Stomach (tissue), 9 donors: ENCODE results near the gene CABP2. TPM values are rescaled to one million over a fixed set of nuclear protein-coding genes. Genes with fewer than 3 reads are reported as not detected.

Experiments
- DNase-seq, 2 donors: peaks; one replicate each; pipeline versions ENCODE4 v3.0.0 to v3.0.0-alpha.2; 2013 to 2019
- H3K27ac ChIP-seq, 5 donors: fragments of 200-600 bp in 4 of 5; sonication (generic) in 4 of 5; one replicate each; pipeline ENCODE4 v1.5.1; 2013 to 2019; ENCODE audit warnings: mild to moderate bottlenecking in 1 of 5, moderate library complexity in 1 of 5
- H3K27me3 ChIP-seq, 3 donors: fragments of 200-600 bp; sonication (generic); one replicate each; pipeline ENCODE4 v1.5.1; 2017 to 2019; ENCODE audit warnings: mixed run types in 1 of 3
- H3K36me3 ChIP-seq, 4 donors: fragments of 200-600 bp; sonication (generic); 1 replicate in 3 of 4; 2 replicates in 1 of 4; pipeline ENCODE4 v1.5.1; 2016 to 2019
- H3K4me1 ChIP-seq, 4 donors: fragments of 200-600 bp; sonication (generic); one replicate each; pipeline ENCODE4 v1.5.1; 2016 to 2019
- H3K4me3 ChIP-seq, 4 donors: fragments of 200-600 bp; sonication (generic) in 3 of 4; one replicate each; pipeline ENCODE4 v1.5.1; 2016 to 2019; ENCODE audit warnings: mild to moderate bottlenecking in 1 of 4
- H3K9me3 ChIP-seq, 4 donors: fragments of 200-600 bp; sonication (generic); one replicate each; pipeline ENCODE4 v1.5.1; 2016 to 2019
- CTCF ChIP-seq, 7 experiments: fragments of 450-650 bp in 4 of 7; fragments of 200-600 bp in 3 of 7; sonication (generic) in 3 of 7; IDR thresholded peaks; one replicate each; pipeline ENCODE4 v1.5.1; 2016 to 2019; ENCODE audit warnings: antibody characterized with exemption in 7 of 7, control low read depth in 2 of 7, mild to moderate bottlenecking in 1 of 7
- EP300 ChIP-seq: sonication (generic); formaldehyde crosslinking; IDR thresholded peaks from one replicate; pipeline ENCODE4 v1.6.1; 2017; ENCODE audit warnings: antibody characterized with exemption
- POLR2A ChIP-seq, 4 donors: fragments of 450-650 bp; IDR thresholded peaks; one replicate each; pipeline ENCODE4 v1.6.1; 2016; ENCODE audit warnings: antibody characterized with exemption in 4 of 4, control low read depth in 2 of 4, mild to moderate bottlenecking in 1 of 4, moderate library complexity in 1 of 4
- POLR2AphosphoS5 ChIP-seq, 3 donors: sonication (generic); formaldehyde crosslinking; IDR thresholded peaks; one replicate each; pipeline ENCODE4 v1.6.1; 2016; ENCODE audit warnings: antibody characterized with exemption in 3 of 3
- WGBS, 5 donors: extraction: QIAGEN DNeasy Blood & Tissue Kit in 3 of 5; methylation state at CpG; one replicate each; pipeline versions ENCODE4 v1.1.5 to v1.1.7; 2013 to 2018; 5-methylcytosine and 5-hydroxymethylcytosine counted together
- intact Hi-C: fragments of 100-400 bp; cut with DNase I; formaldehyde crosslinking; loops from one replicate; pipeline ENCODE4 v1.15.1; 2023; ENCODE audit warnings: low total_unique reads
- polyA plus RNA-seq, 3 donors: library from polyadenylated mRNA; stranded (reverse); fragments of 200-250 nt; gene quantifications; one replicate each; pipeline ENCODE4 v1.2.3, GENCODE V29; 2013
- total RNA-seq, 5 donors: library from RNA; depleted of rRNA; stranded (reverse); fragments of >200 nt; gene quantifications; one replicate each; pipeline versions ENCODE4 v1.1.0 to v1.2.3, GENCODE V29; 2014 to 2016
- donor health status: healthy with polysubstance abuse.
- donor health status: Bipolar disorder and iron deficiency.
- donor health status: healthy.

The CABP2 gene
- total and polyA plus RNA-seq, 8 donors = not detected

- no peak overlapping the region for H3K27ac ChIP-seq
- intact Hi-C loops = loop anchor here (10.0 kb wide), 1 partner anchor 66 kb away; the partner anchor contains the start of gene PTPRCAP
- 92 to 96% (median 93%) methylated on average over 9 of the region's 9 CpGs for WGBS, 5 donors
- H3K36me3 ChIP-seq = peaks cover 4 to 61% (median 45%) of the 10 kb centered on the region in 4 donors
- DNase-seq = no peak
- peaks cover 27 to 32% (median 29%) of the 10 kb centered on the region in 4 donors for H3K4me1 ChIP-seq
- H3K4me3 ChIP-seq = no peak overlapping the region
- no peaks in the 10 kb centered on the region for H3K9me3 ChIP-seq
- peaks cover 0 to 22% (median 0%) of the 10 kb centered on the region in 3 donors for H3K27me3 ChIP-seq
- TF ChIP-seq CTCF (IDR thresholded peaks at IDR 0.05) = no peak
- no peak for TF ChIP-seq POLR2A (IDR thresholded peaks at IDR 0.05)
- no peak for TF ChIP-seq EP300
- no peak for TF ChIP-seq POLR2AphosphoS5 (IDR thresholded peaks at IDR 0.05)
These were observed 22.2 kb downstream of the CABP2 start for GRCh38 chr11:67500831-67501715.

GRCh38 chr11:67500484-67500821 lies 22.8 kb downstream of the CABP2 start:
- peaks cover 0 to 22% (median 0%) of the 10 kb centered on the region in 3 donors for H3K27me3 ChIP-seq
- 70 to 94% (median 86%) methylated on average over 1 of the region's 1 CpG for WGBS, 5 donors
- TF ChIP-seq POLR2A (IDR thresholded peaks at IDR 0.05) = no peak
- TF ChIP-seq EP300 = no peak
- no peak for TF ChIP-seq POLR2AphosphoS5 (IDR thresholded peaks at IDR 0.05)
- no peak for TF ChIP-seq CTCF (IDR thresholded peaks at IDR 0.05)
- H3K36me3 ChIP-seq = peaks cover 8 to 67% (median 51%) of the 10 kb centered on the region in 4 donors
- H3K4me1 ChIP-seq = peaks cover 21 to 25% (median 23%) of the 10 kb centered on the region in 4 donors
- no peaks in the 10 kb centered on the region for H3K9me3 ChIP-seq
- no peak overlapping the region for H3K27ac ChIP-seq
- no peak overlapping the region for H3K4me3 ChIP-seq
- DNase-seq = no peak
- intact Hi-C loops = loop anchor here (10.0 kb wide), 1 partner anchor 66 kb away; the partner anchor contains the start of gene PTPRCAP

DNA sequence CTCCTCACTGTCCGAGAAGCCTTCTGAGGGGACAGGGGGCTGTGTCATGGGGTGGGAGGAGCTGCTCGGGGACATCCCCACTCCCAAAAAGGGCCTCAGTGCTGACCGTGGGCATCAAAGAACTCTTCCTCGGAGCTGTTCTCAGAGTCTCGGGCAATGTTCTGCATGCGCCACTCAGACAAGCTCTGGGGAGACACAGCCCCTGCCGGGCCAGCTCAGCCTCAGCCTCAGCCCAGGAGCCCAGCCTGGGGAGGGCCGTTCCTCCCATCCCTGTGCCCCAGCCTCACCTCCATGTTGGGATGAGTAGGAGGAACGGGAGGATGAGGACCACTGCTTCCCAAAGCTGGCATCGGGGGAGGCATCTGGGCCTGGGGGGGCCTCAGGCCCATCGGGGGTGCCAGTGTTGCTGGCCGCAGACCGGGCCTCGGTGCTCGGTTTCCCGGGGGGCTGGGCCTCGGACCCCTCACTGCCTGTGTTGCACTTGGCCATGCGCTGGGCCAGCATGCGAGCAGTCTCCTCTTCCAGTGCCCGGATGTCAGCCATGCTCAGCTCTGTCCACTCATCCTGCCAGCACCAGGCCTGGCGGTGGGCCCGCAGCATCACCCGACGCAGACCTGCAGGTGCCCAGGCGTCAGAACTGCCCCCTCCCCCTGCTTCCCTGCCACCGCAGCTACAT lies 23.3 kb downstream of the CABP2 start:
- peaks cover 8 to 72% (median 56%) of the 10 kb centered on the region in 4 donors for H3K36me3 ChIP-seq
- intact Hi-C loops = loop anchor here (10.0 kb wide), 2 partner anchors 65 to 105 kb away; partner anchors contain the start of genes PTPRCAP and RAD9A
- peaks cover 16 to 20% (median 18%) of the 10 kb centered on the region in 4 donors for H3K4me1 ChIP-seq
- TF ChIP-seq CTCF (IDR thresholded peaks at IDR 0.05) (no peak), POLR2A (IDR thresholded peaks at IDR 0.05) (no peak), POLR2AphosphoS5 (IDR thresholded peaks at IDR 0.05) (no peak), EP300 (no peak)
- WGBS, 5 donors = 95 to 100% (median 97%) methylated on average over 7 to 26 of the region's 26 CpGs
- no peak overlapping the region for H3K4me3 ChIP-seq
- no peak overlapping the region for H3K27ac ChIP-seq
- H3K27me3 ChIP-seq = peaks cover 0 to 22% (median 0%) of the 10 kb centered on the region in 3 donors
- no peak for DNase-seq
- no peaks in the 10 kb centered on the region for H3K9me3 ChIP-seq

DNA sequence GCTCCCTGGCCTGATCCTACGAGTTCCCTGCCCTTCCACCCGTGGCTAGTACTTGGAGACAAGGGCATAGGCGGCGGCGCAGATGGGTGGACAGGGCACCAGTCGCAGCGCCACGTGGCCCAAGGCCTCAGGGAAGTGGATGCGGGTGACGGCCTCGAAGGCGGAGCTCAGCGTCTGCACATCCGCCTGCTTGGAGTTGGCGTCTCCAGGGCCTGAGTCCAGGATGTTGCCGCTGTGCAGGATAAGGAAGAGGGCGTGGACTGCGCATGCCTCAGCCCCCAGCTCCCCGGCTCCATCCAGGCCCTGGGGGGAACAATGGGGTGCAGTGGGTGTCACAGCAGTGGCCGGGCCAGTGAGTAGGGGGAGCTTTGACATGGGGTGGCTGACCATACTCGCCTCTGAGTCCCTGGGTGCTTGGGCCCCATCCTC lies 24.7 kb downstream of the CABP2 start:
- 84 to 92% (median 87%) methylated on average over 18 to 21 of the region's 21 CpGs for WGBS, 5 donors
- intact Hi-C loops = loop anchor here (10.0 kb wide), 1 partner anchor 104 kb away; the partner anchor contains the start of gene RAD9A

More for the DNA sequence above, 24.7 kb downstream of the CABP2 start:
- H3K9me3 ChIP-seq = no peaks in the 10 kb centered on the region
- no peak overlapping the region for H3K27ac ChIP-seq
- peaks cover 0 to 12% (median 0%) of the 10 kb centered on the region in 3 donors for H3K27me3 ChIP-seq
- peaks cover 2 to 6% (median 5%) of the 10 kb centered on the region in 4 donors for H3K4me1 ChIP-seq
- TF ChIP-seq POLR2A (IDR thresholded peaks at IDR 0.05) = no peak
- TF ChIP-seq CTCF (IDR thresholded peaks at IDR 0.05) = no peak
- TF ChIP-seq POLR2AphosphoS5 (IDR thresholded peaks at IDR 0.05) = no peak
- TF ChIP-seq EP300 = no peak
- peaks cover 9 to 86% (median 69%) of the 10 kb centered on the region in 4 donors for H3K36me3 ChIP-seq
- DNase-seq = no peak
- no peak overlapping the region for H3K4me3 ChIP-seq
